ENCODE measurements around the gene PHACTR1. TPM values are rescaled to one million over a fixed set of nuclear protein-coding genes. Genes with fewer than 3 reads are reported as not detected.

The PHACTR1 gene
- total and polyA plus RNA-seq, 8 donors = 0.46 to 17.4 (median 6.4) TPM; not detected in 1

GRCh38 chr6:13189710-13190109, 473.1 kb downstream of the PHACTR1 start:
- 87 to 97% (median 95%) methylated on average over 6 of the region's 6 CpGs for WGBS, 5 donors
- no peaks in the 10 kb centered on the region for H3K4me1 ChIP-seq
- H3K4me3 ChIP-seq = no peak overlapping the region
- DNase-seq = no peak
- H3K36me3 ChIP-seq = peaks cover 0 to 12% (median 0%) of the 10 kb centered on the region in 4 donors
- no peak for TF ChIP-seq POLR2A (IDR thresholded peaks at IDR 0.05)
- no peak for TF ChIP-seq CTCF (IDR thresholded peaks at IDR 0.05)
- H3K9me3 ChIP-seq = no peaks in the 10 kb centered on the region
- intact Hi-C loops (cut with DNase I; ENCODE audit: low total_unique reads) = no loop called here
- no peak overlapping the region for H3K27ac ChIP-seq
- H3K27me3 ChIP-seq = no peaks in the 10 kb centered on the region

- 81 to 95% (median 93%) methylated on average over 1 of the region's 1 CpG for WGBS, 5 donors
- Histone ChIP-seq H3K27ac (no peak overlapping the region), H3K4me1 (no peaks in the 10 kb centered on the region), H3K4me3 (no peak overlapping the region), H3K27me3 (no peaks in the 10 kb centered on the region), H3K36me3 (peaks cover 0 to 9% (median 0%) of the 10 kb centered on the region in 4 donors), H3K9me3 (no peaks in the 10 kb centered on the region)
- no peak for DNase-seq
- intact Hi-C loops (cut with DNase I; ENCODE audit: low total_unique reads) = no loop called here
- TF ChIP-seq POLR2A (IDR thresholded peaks at IDR 0.05) (no peak), POLR2AphosphoS5 (IDR thresholded peaks at IDR 0.05) (no peak), CTCF (IDR thresholded peaks at IDR 0.05) (no peak), EP300 (IDR thresholded peaks at IDR 0.05) (no peak)
Observed at GRCh38 chr6:13190376-13190775, 473.8 kb downstream of the PHACTR1 start.

GRCh38 chr6:13191461-13191860, 474.9 kb downstream of the PHACTR1 start:
- intact Hi-C loops (cut with DNase I; ENCODE audit: low total_unique reads) = no loop called here

GRCh38 chr6:13194852-13195251, 478.3 kb downstream of the PHACTR1 start:
- H3K4me3 ChIP-seq = no peak overlapping the region
- no peaks in the 10 kb centered on the region for H3K27me3 ChIP-seq
- DNase-seq = peak; percentile 40 to 81
- H3K27ac ChIP-seq = no peak overlapping the region
- H3K36me3 ChIP-seq = no peaks in the 10 kb centered on the region
- peak in 2 of 7 experiments; percentile 16 to 19 for TF ChIP-seq CTCF (IDR thresholded peaks at IDR 0.05)
- TF ChIP-seq POLR2A (IDR thresholded peaks at IDR 0.05) = no peak
- TF ChIP-seq EP300 (IDR thresholded peaks at IDR 0.05) = no peak
- no peak for TF ChIP-seq POLR2AphosphoS5 (IDR thresholded peaks at IDR 0.05)
- WGBS, 5 donors = 38 to 62% (median 48%) methylated on average over 5 to 6 of the region's 6 CpGs
- intact Hi-C loops (cut with DNase I; ENCODE audit: low total_unique reads) = no loop called here
- H3K4me1 ChIP-seq = no peaks in the 10 kb centered on the region
- H3K9me3 ChIP-seq = no peaks in the 10 kb centered on the region

More at GRCh38 chr6:13191461-13191860, 474.9 kb downstream of the PHACTR1 start:
- Histone ChIP-seq H3K9me3 (no peaks in the 10 kb centered on the region), H3K27me3 (no peaks in the 10 kb centered on the region), H3K27ac (no peak overlapping the region), H3K36me3 (peaks cover 0 to 9% (median 0%) of the 10 kb centered on the region in 4 donors), H3K4me1 (no peaks in the 10 kb centered on the region), H3K4me3 (no peak overlapping the region)
- TF ChIP-seq CTCF (IDR thresholded peaks at IDR 0.05) (no peak), POLR2A (IDR thresholded peaks at IDR 0.05) (no peak), EP300 (IDR thresholded peaks at IDR 0.05) (no peak), POLR2AphosphoS5 (IDR thresholded peaks at IDR 0.05) (no peak)
- 55 to 74% (median 68%) methylated on average over 1 of the region's 1 CpG for WGBS, 5 donors
- DNase-seq = peak in 1 of 2 donors; percentile 19

Measured in stomach (tissue), 9 donors.